Activated CD4-positive, alpha-beta T cell treated with anti-CD3 and anti-CD28 coated beads, Interleukin-2, amount 50 U/mL, for 16 hours (primary cell): Measurements from ENCODE around the gene ARHGAP40.
"Not testable (repeated sequence)": the region's sequence is repeated elsewhere in the genome, so short reads cannot be mapped to it uniquely, and the experiment has no call there.

ENCODE experiments used
- DNase-seq: peaks from one replicate; pipeline ENCODE4 v3.0.0-alpha.2; 2020

ARHGAP40 gene

GRCh38 chr20:38589351-38589750 is 12.3 kb upstream of the ARHGAP40 start:
- no peak for DNase-seq

- DNase-seq = no peak
Observed at GRCh38 chr20:38589967-38590675, 11.5 kb upstream of the ARHGAP40 start.

- no peak for DNase-seq
Observed at GRCh38 chr20:38590676-38591473, 10.7 kb upstream of the ARHGAP40 start.

- DNase-seq = no peak
Observed at GRCh38 chr20:38591474-38592410, 9.9 kb upstream of the ARHGAP40 start.

- DNase-seq = not testable (repeated sequence)
Observed at GRCh38 chr20:38592411-38592790, 9.2 kb upstream of the ARHGAP40 start.

GRCh38 chr20:38594281-38594680 is 7.3 kb upstream of the ARHGAP40 start:
- DNase-seq = not testable (repeated sequence)

- DNase-seq = not testable (repeated sequence)
Observed at GRCh38 chr20:38595886-38596285, 5.7 kb upstream of the ARHGAP40 start.

- DNase-seq = no peak
Observed at GRCh38 chr20:38599410-38599882, 2.2 kb upstream of the ARHGAP40 start.

- DNase-seq = no peak
Observed at GRCh38 chr20:38600057-38600456, 1.6 kb upstream of the ARHGAP40 start.

GRCh38 chr20:38602185-38602581 is 574 bp downstream of the ARHGAP40 start:
- no peak for DNase-seq

- DNase-seq = no peak
Observed at GRCh38 chr20:38603286-38603685, 1.7 kb downstream of the ARHGAP40 start.

- DNase-seq = no peak
Observed at GRCh38 chr20:38604873-38605303, 3.3 kb downstream of the ARHGAP40 start.

- no peak for DNase-seq
Observed at GRCh38 chr20:38607351-38607750, 5.7 kb downstream of the ARHGAP40 start.

GRCh38 chr20:38608188-38608587 is 6.6 kb downstream of the ARHGAP40 start:
- no peak for DNase-seq

GRCh38 chr20:38609815-38610214 is 8.2 kb downstream of the ARHGAP40 start:
- no peak for DNase-seq

GRCh38 chr20:38610521-38610920 is 8.9 kb downstream of the ARHGAP40 start:
- no peak for DNase-seq

GRCh38 chr20:38612751-38613515 is 11.3 kb downstream of the ARHGAP40 start:
- DNase-seq = no peak

- no peak for DNase-seq
Observed at GRCh38 chr20:38615283-38615682, 13.7 kb downstream of the ARHGAP40 start.

GRCh38 chr20:38616457-38616856 is 14.8 kb downstream of the ARHGAP40 start:
- DNase-seq = no peak

- DNase-seq = no peak
Observed at GRCh38 chr20:38617011-38617829, 15.6 kb downstream of the ARHGAP40 start.

- no peak for DNase-seq
Observed at GRCh38 chr20:38617830-38618196, 16.2 kb downstream of the ARHGAP40 start.
